Activated CD8-positive, alpha-beta T cell treated with anti-CD3 and anti-CD28 coated beads, Interleukin-2, amount 10 ng/mL, durations not matched to agents 7 days and 5 days (primary cell): ENCODE results near the gene LRRC7. TPM values are rescaled to one million over a fixed set of nuclear protein-coding genes. Genes with fewer than 3 reads are reported as not detected.

Experiments used
- ATAC-seq: fragments of 150-1000 bp; cut with Tn5 transposase; one replicate; pipeline ENCODE4 v1.10.0; 2021; ENCODE audit warnings: moderate library complexity
- CTCF ChIA-PET: fragments of 350-600 bp; sonication (Branson Sonifier 250); formaldehyde crosslinking; loops from one replicate; lab custom pipeline; 2021; ENCODE audit warnings: antibody characterized with exemption; lab: Charles Lee
- POLR2A ChIA-PET: fragments of 350-600 bp; sonication (Branson Sonifier 250); formaldehyde crosslinking; loops from one replicate; lab custom pipeline; 2021; ENCODE audit warnings: antibody characterized with exemption; lab: Charles Lee
- DNase-seq: peaks from one replicate; pipeline ENCODE4 v3.0.0-alpha.2; 2020
- H3K27ac Mint-ChIP-seq: one replicate; pipeline ENCODE4 v1.8.0; 2021; ENCODE audit warnings: mild to moderate bottlenecking, mixed read lengths
- H3K27me3 Mint-ChIP-seq: one replicate; pipeline ENCODE4 v1.8.0; 2021; ENCODE audit warnings: low read depth, mixed read lengths
- H3K36me3 Mint-ChIP-seq: one replicate; pipeline ENCODE4 v1.8.0; 2021; ENCODE audit warnings: low read depth, mixed read lengths
- H3K4me1 Mint-ChIP-seq: one replicate; pipeline ENCODE4 v1.8.0; 2021; ENCODE audit warnings: low read depth, mixed read lengths
- H3K4me3 Mint-ChIP-seq: one replicate; pipeline ENCODE4 v1.8.0; 2021; ENCODE audit warnings: mild to moderate bottlenecking, mixed read lengths
- H3K9me3 Mint-ChIP-seq: one replicate; pipeline ENCODE4 v1.8.0; 2022; ENCODE audit warnings: mixed read lengths; ENCODE audit not compliant: insufficient read depth
- total RNA-seq, 2 experiments: library from RNA; stranded (reverse); gene quantifications; one replicate each; pipeline ENCODE4 v1.2.3, GENCODE V29; 2021

LRRC7 gene
- total RNA-seq, 2 experiments from 2014 or later, result 0.08 to 0.16 TPM

DNA sequence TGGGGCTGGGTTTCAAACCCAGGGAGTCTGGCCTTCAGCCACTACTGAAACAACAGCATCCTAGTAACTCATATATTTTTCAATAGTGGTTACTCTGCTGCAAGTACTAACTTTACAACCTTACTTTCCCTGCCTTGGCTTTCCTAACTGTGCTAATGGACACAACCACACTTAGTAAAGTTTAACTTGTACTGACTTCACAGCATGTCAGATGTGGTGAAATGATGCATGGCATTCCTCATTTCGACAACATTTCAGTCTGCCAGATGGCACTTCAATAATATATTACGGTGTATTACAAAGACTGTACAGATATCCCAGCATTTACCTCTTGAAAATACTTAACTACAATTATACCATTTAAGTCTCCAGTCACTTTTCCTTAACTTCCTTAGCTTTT is 27.8 kb downstream of the LRRC7 start:
- ATAC-seq, result no peak
- Mint-ChIP-seq H3K4me3 (no peak overlapping the region), H3K27me3 (no peaks in the 10 kb centered on the region), H3K4me1 (no peaks in the 10 kb centered on the region), H3K36me3 (no peaks in the 10 kb centered on the region), H3K9me3 (no peaks in the 10 kb centered on the region), H3K27ac (no peak overlapping the region)
- ChIA-PET POLR2A (no interaction called here), CTCF (no interaction called here)
- no peak for DNase-seq

DNA sequence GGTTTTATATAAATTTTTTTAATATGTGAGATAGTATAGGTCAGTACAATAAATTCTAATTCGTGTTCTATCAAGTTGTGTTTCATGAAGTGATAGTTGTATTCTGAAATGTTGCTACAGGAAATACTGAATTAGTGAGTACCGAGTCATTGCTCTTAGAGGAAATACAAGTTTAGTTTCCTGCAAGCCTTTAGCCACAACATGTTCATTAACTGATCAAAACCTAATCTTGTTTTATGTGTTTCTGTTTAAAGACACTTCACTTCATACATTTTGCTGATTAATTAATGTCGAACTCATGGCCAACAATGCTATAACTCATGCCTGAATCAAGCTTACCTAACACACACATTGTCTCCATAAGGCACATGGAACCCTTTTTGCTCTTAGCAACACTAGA is 43.6 kb downstream of the LRRC7 start:
- no peak for ATAC-seq
- H3K27ac Mint-ChIP-seq, result no peak overlapping the region
- CTCF ChIA-PET, result no interaction called here

DNA sequence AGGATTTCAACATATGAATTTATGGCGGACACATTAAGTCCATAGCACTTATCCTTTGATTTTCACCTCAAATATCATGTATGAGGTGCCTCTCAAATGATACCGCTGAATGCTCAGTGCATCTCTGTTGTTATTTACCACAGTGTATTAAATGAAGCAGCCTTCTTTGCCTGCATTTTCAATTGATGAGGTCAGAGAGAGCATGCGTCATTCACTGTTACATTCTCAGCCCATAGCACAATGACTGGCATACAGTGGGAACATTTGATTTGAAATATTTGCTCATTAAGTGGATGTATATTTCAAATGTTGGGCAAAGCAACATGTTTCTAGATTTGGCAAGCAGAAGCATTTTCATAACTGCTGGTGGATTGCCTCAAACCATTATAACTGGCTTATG is 45.7 kb downstream of the LRRC7 start:
- no peak for ATAC-seq
- POLR2A ChIA-PET, result no interaction called here
- H3K27me3 Mint-ChIP-seq, result no peaks in the 10 kb centered on the region
- H3K4me3 Mint-ChIP-seq, result no peak overlapping the region
- H3K4me1 Mint-ChIP-seq, result no peaks in the 10 kb centered on the region
- no peak overlapping the region for H3K27ac Mint-ChIP-seq
- no peaks in the 10 kb centered on the region for H3K9me3 Mint-ChIP-seq
- no peaks in the 10 kb centered on the region for H3K36me3 Mint-ChIP-seq
- CTCF ChIA-PET, result no interaction called here
- no peak for DNase-seq

More for the DNA sequence above, 43.6 kb downstream of the LRRC7 start:
- no peaks in the 10 kb centered on the region for H3K27me3 Mint-ChIP-seq
- H3K9me3 Mint-ChIP-seq, result no peaks in the 10 kb centered on the region
- H3K4me1 Mint-ChIP-seq, result no peaks in the 10 kb centered on the region
- no peaks in the 10 kb centered on the region for H3K36me3 Mint-ChIP-seq
- DNase-seq, result no peak
- no peak overlapping the region for H3K4me3 Mint-ChIP-seq
- POLR2A ChIA-PET, result no interaction called here

DNA sequence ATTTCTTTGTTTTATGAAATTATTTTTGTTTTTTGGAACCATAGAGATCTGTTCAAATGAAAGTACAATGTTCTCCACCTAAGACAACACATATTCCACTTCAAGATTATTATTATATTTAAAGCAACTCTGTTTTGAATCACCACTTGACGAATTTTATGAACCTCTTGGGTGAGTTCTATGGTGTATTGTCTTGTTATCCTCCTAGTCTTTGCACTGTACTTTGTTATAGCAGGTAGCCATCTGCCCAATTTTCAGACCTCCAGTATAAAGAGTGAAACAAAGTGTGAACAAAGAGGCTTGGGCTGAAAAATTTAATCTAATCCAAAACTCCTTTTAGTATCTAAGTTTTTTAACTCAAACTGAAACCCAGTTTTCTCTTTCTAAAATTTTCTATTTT is 71.0 kb downstream of the LRRC7 start:
- Mint-ChIP-seq H3K27ac (no peak overlapping the region), H3K9me3 (peaks cover 6% of the 10 kb centered on the region), H3K27me3 (no peaks in the 10 kb centered on the region), H3K4me1 (no peaks in the 10 kb centered on the region), H3K4me3 (no peak overlapping the region), H3K36me3 (no peaks in the 10 kb centered on the region)
- ChIA-PET POLR2A (no interaction called here), CTCF (no interaction called here)
- DNase-seq (no peak), ATAC-seq (no peak)

DNA sequence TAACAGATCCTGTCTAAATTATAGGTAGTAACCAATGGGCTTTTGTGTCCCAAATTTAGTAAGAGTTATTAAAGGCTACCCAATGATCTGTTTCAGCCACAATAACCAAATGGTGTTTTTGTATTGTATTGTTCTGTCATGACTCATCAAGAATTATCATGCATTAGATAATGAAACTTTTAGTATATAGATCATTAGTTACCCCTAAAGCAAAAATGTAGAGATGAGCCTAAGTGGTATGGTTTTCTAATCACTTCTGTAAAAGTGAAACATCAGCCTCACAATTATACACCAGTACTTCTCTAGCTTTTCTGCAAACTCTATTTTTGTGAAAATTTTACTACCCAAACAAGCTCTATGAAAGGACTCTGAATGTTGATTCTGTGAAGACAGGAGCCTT is 71.4 kb downstream of the LRRC7 start:
- Mint-ChIP-seq H3K27me3 (no peaks in the 10 kb centered on the region), H3K27ac (no peak overlapping the region), H3K4me1 (no peaks in the 10 kb centered on the region), H3K4me3 (no peak overlapping the region), H3K36me3 (no peaks in the 10 kb centered on the region), H3K9me3 (peaks cover 6% of the 10 kb centered on the region)
- CTCF ChIA-PET, result no interaction called here
- ATAC-seq (no peak), DNase-seq (no peak)
- POLR2A ChIA-PET, result no interaction called here

DNA sequence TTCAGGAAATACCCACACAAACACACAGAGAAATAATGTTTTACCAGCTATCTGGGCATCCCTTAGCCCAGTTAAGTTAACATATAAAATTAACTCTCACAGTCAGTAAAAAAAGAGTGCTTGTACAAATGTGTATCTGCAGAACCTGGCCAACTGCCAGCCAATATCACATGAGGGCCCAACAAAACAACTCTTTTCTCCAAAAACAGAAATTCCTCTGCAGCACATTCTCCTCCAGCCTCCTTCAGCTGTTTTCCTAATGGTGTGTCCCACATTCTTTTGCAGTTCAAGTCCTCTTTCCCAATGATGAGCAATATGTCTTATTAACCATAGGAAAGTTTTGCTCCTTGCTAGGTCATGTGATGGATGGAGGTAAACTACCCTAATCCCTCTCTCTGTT is 75.5 kb downstream of the LRRC7 start:
- no peaks in the 10 kb centered on the region for H3K36me3 Mint-ChIP-seq
- H3K27ac Mint-ChIP-seq, result no peak overlapping the region
- CTCF ChIA-PET, result no interaction called here
- no peak overlapping the region for H3K4me3 Mint-ChIP-seq
- H3K9me3 Mint-ChIP-seq, result no peaks in the 10 kb centered on the region
- H3K4me1 Mint-ChIP-seq, result no peaks in the 10 kb centered on the region
- no peaks in the 10 kb centered on the region for H3K27me3 Mint-ChIP-seq
- ATAC-seq (no peak), DNase-seq (no peak)
- POLR2A ChIA-PET, result no interaction called here

DNA sequence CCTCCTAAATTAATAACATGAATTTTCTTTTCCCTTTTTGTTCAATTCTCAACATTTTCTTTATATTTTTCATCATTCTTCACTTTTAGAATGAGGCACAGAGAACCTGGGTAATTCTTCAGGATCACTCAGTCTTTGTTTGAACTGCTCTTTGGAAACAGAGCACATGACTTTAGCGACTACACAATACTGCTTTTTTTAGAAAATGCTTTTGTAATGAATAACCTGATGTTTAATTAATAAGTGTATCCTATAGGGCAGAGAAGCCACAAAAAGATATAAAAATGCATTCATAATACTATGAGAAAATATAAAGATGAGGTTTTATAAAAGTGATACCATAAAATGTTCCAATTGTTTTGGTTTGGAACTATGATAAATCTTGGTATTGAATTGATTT is 77.8 kb downstream of the LRRC7 start:
- no peaks in the 10 kb centered on the region for H3K27me3 Mint-ChIP-seq
- no peak overlapping the region for H3K4me3 Mint-ChIP-seq
- CTCF ChIA-PET, result no interaction called here
- POLR2A ChIA-PET, result no interaction called here
- no peak for ATAC-seq
- no peak overlapping the region for H3K27ac Mint-ChIP-seq
- H3K36me3 Mint-ChIP-seq, result no peaks in the 10 kb centered on the region
- peaks cover 2% of the 10 kb centered on the region for H3K4me1 Mint-ChIP-seq
- no peaks in the 10 kb centered on the region for H3K9me3 Mint-ChIP-seq
- DNase-seq, result no peak

DNA sequence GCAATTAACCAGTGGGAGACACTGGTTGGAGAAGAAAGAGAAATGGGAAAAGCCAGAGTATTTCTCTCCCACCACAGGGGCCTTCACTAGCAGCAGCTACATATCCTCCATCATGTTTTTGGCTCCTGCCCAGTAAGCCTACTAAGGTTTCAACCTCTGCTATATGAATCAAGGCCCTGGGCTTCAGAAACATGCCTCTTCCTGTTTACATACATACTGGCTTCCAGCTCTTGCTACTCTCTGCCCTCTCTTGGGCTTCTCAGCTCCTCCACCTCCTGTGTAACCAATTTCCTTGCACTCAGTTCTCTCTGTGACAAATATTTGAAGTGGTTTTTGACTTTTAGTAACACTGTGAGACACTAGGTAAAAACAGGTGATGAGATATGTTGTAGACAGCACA is 80.8 kb downstream of the LRRC7 start:
- H3K36me3 Mint-ChIP-seq, result no peaks in the 10 kb centered on the region
- ChIA-PET CTCF (no interaction called here), POLR2A (no interaction called here)
- no peaks in the 10 kb centered on the region for H3K9me3 Mint-ChIP-seq
- peak; percentile 44 for ATAC-seq
- peak overlapping the region; percentile 13 for H3K27ac Mint-ChIP-seq
- H3K4me3 Mint-ChIP-seq, result no peak overlapping the region
- H3K27me3 Mint-ChIP-seq, result no peaks in the 10 kb centered on the region
- DNase-seq, result no peak
- peaks cover 2% of the 10 kb centered on the region for H3K4me1 Mint-ChIP-seq

DNA sequence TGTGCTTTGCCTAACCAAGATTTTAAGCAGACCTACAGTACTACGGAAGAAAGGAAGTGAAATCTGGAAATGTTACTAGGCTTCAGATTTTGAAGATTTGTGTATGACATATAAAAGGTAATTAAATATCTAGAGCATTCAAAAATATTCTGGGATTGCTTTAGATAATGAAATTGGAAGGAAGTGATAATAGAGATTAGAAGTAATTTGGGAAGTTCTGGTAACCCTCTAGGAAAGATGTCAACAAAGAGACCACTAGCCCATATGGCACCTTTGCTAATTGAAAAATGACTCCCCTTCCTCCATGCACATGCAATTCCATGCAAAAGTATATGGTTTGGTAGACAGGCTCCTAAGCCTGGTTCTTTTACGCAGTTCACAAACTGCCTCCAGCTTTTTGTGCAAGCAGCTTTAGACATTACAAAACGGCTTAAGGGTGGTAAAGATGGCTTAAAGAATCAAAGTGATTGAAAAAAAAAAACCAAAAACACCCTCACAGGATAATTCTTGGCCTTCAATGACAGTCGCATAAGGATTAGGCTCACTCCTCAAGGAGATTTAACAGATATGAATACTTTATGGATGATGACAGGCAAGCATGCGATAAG is 81.8 kb downstream of the LRRC7 start:
- DNase-seq, result no peak
- Mint-ChIP-seq H3K4me3 (no peak overlapping the region), H3K27me3 (no peaks in the 10 kb centered on the region), H3K9me3 (no peaks in the 10 kb centered on the region), H3K36me3 (no peaks in the 10 kb centered on the region), H3K27ac (no peak overlapping the region), H3K4me1 (peaks cover 2% of the 10 kb centered on the region)
- no peak for ATAC-seq
- ChIA-PET POLR2A (no interaction called here), CTCF (no interaction called here)

DNA sequence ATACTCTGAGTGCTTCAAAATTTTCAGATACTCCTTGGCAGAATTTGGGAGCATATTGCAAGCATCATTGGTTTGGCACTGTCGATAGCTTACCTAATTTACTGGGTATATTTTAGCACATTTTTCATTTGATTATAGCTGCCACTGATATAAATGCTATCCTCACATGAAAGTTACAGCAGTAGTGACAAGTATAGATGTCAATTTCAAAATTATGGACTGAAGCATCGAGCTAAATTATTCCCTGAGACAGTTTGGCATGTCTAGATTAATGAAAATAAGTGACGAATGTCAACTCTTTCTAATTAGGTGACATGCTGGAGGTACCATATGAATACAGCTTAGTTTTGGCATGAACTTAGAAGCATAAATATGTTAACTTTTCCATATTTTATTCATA is 83.1 kb downstream of the LRRC7 start:
- Mint-ChIP-seq H3K27ac (no peak overlapping the region), H3K9me3 (no peaks in the 10 kb centered on the region), H3K4me3 (no peak overlapping the region), H3K36me3 (no peaks in the 10 kb centered on the region), H3K4me1 (peaks cover 2% of the 10 kb centered on the region), H3K27me3 (no peaks in the 10 kb centered on the region)
- DNase-seq (no peak), ATAC-seq (no peak)
- ChIA-PET CTCF (no interaction called here), POLR2A (no interaction called here)

DNA sequence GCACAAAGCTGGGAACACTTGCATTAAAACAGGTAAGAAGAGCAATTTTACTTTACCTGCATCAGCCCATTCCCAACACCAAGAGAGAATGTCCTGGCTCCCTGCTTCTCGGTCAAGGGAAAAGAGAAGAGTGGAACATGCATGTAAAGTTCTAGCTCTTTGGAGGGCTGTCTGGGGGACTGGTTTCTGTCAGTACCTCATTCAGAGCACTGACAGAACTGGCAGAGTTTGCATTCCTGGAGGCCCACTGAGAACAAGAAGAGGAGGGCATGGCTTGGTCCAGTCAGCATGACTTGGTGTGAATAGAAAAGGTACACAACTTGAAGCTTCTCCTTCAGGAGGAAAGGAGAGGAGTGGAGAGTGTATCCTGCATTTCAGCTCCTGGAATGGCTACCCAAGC is 83.9 kb downstream of the LRRC7 start:
- POLR2A ChIA-PET, result no interaction called here
- CTCF ChIA-PET, result no interaction called here

DNA sequence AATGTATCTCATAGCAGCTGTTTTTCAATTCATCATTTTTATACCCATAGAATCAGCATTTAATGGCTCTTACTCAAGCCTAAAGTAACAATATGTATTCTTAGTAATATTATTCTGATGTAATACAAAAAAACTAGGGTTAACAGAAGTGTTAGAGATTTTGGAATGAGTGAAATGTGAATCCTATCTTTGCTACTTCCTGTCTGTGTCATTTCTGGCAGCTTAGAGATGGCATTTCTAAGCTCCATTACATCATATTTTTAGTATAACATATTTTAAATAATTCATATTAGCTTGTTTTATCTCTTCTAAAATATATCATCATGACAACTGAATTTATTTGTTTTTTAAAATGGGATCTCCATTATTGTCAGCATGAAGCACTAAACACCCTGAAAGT is 90.2 kb downstream of the LRRC7 start:
- DNase-seq (no peak), ATAC-seq (no peak)
- Mint-ChIP-seq H3K4me1 (peaks cover 9% of the 10 kb centered on the region), H3K9me3 (peaks cover 3% of the 10 kb centered on the region), H3K4me3 (no peak overlapping the region), H3K27me3 (no peaks in the 10 kb centered on the region), H3K27ac (no peak overlapping the region), H3K36me3 (no peaks in the 10 kb centered on the region)
- CTCF ChIA-PET, result no interaction called here
- POLR2A ChIA-PET, result no interaction called here

More for the DNA sequence above, 83.9 kb downstream of the LRRC7 start:
- no peak overlapping the region for H3K27ac Mint-ChIP-seq
- H3K9me3 Mint-ChIP-seq, result no peaks in the 10 kb centered on the region
- ATAC-seq (no peak), DNase-seq (no peak)
- no peaks in the 10 kb centered on the region for H3K27me3 Mint-ChIP-seq
- no peaks in the 10 kb centered on the region for H3K36me3 Mint-ChIP-seq
- H3K4me3 Mint-ChIP-seq, result no peak overlapping the region
- H3K4me1 Mint-ChIP-seq, result peaks cover 2% of the 10 kb centered on the region

DNA sequence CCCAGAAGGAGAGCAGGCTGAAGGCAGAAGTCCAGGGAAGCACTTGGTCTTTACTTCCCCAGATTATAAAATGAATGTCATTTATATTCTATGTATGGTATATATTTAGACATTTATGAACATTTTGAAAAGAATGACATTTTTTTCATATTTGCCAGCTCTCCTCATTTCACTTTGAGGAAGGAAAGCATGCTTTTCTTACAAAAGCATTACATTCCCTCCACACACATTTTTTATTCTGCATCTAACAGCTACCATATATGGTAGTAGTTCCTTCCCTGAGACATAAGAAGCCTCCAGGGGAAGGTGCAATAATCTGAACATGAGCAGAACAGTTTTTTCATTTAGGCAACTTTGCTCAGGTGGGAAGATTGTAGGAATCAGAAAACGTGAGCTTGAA is 94.0 kb downstream of the LRRC7 start:
- ChIA-PET POLR2A (no interaction called here), CTCF (no interaction called here)
- Mint-ChIP-seq H3K36me3 (no peaks in the 10 kb centered on the region), H3K4me3 (no peak overlapping the region), H3K4me1 (peaks cover 9% of the 10 kb centered on the region), H3K9me3 (peaks cover 22% of the 10 kb centered on the region), H3K27ac (no peak overlapping the region), H3K27me3 (no peaks in the 10 kb centered on the region)
- ATAC-seq (no peak), DNase-seq (no peak)
